T-helper 1 cell (primary cell): ENCODE measurements around the gene EPB41L1.

ENCODE experiments used
- DNase-seq, 5 donors: peaks; one replicate each; pipeline ENCODE4 v3.0.0-alpha.2; 2012 to 2020

Gene EPB41L1

GRCh38 chr20:36197271-36197670 is 42.7 kb downstream of the EPB41L1 start:
- DNase-seq: no peak

- DNase-seq: peak; percentile 30 to 69 (median 53)
Observed at GRCh38 chr20:36199345-36200257, 45.1 kb downstream of the EPB41L1 start.

GRCh38 chr20:36200451-36200850 is 45.9 kb downstream of the EPB41L1 start:
- no peak for DNase-seq

GRCh38 chr20:36201198-36201597 is 46.7 kb downstream of the EPB41L1 start:
- DNase-seq: no peak

GRCh38 chr20:36202891-36203338 is 48.4 kb downstream of the EPB41L1 start:
- DNase-seq: peak; percentile 50 to 71 (median 66)

GRCh38 chr20:36203861-36204260 is 49.3 kb downstream of the EPB41L1 start:
- no peak for DNase-seq

GRCh38 chr20:36205026-36205425 is 50.5 kb downstream of the EPB41L1 start:
- DNase-seq: no peak

GRCh38 chr20:36206068-36206467 is 51.5 kb downstream of the EPB41L1 start:
- no peak for DNase-seq

- DNase-seq: no peak
Observed at GRCh38 chr20:36206641-36207040, 52.1 kb downstream of the EPB41L1 start.

- no peak for DNase-seq
Observed at GRCh38 chr20:36207602-36208001, 53.1 kb downstream of the EPB41L1 start.

GRCh38 chr20:36208257-36208656 is 53.7 kb downstream of the EPB41L1 start:
- DNase-seq: no peak

GRCh38 chr20:36210436-36211021 is 56.0 kb downstream of the EPB41L1 start:
- DNase-seq: no peak

- no peak for DNase-seq
Observed at GRCh38 chr20:36213362-36213761, 58.8 kb downstream of the EPB41L1 start.

GRCh38 chr20:36214684-36215256 is 60.2 kb downstream of the EPB41L1 start:
- peak in 1 of 5 donors; percentile 13 for DNase-seq

GRCh38 chr20:36215778-36216177 is 61.2 kb downstream of the EPB41L1 start:
- no peak for DNase-seq

- no peak for DNase-seq
Observed at GRCh38 chr20:36216314-36217025, 61.9 kb downstream of the EPB41L1 start.

GRCh38 chr20:36217226-36217625 is 62.7 kb downstream of the EPB41L1 start:
- DNase-seq: no peak

GRCh38 chr20:36218380-36219064 is 64.0 kb downstream of the EPB41L1 start:
- no peak for DNase-seq

GRCh38 chr20:36219671-36220220 is 65.2 kb downstream of the EPB41L1 start:
- DNase-seq: no peak

GRCh38 chr20:36225666-36226065 is 71.1 kb downstream of the EPB41L1 start:
- no peak for DNase-seq

GRCh38 chr20:36228770-36229169 is 74.2 kb downstream of the EPB41L1 start:
- no peak for DNase-seq

GRCh38 chr20:36230019-36230418 is 75.5 kb downstream of the EPB41L1 start:
- peak in 1 of 5 donors; percentile 19 for DNase-seq
